K562 (cell line): Measurements from ENCODE around the gene THOC1. TPM values are rescaled to one million over a fixed set of nuclear protein-coding genes. Genes with fewer than 3 reads are reported as not detected.

Experiments
- CXXC5 ChIP-seq: fragments of 250-450 bp; sonication (Bioruptor Pico); IDR thresholded peaks from 2 replicates; pipeline ENCODE4 v1.8.0; 2022; ENCODE audit warnings: inconsistent platforms, mild to moderate bottlenecking, moderate library complexity
- DACH1 ChIP-seq: fragments of 450-650 bp; IDR thresholded peaks from 2 replicates; pipeline ENCODE4 v1.6.1; 2018; ENCODE audit not compliant: partially characterized antibody
- ELF2 ChIP-seq: fragments of 250-450 bp; sonication (Bioruptor Pico); IDR thresholded peaks from 2 replicates; pipeline ENCODE4 v1.5.0; 2021; ENCODE audit warnings: mild to moderate bottlenecking
- FOXA1 ChIP-seq: fragments of 450-650 bp; IDR thresholded peaks from 2 replicates; pipeline ENCODE4 v1.6.1; 2016; ENCODE audit warnings: mild to moderate bottlenecking, borderline replicate concordance
- FOXP4 ChIP-seq: sonication (generic); formaldehyde crosslinking; IDR thresholded peaks from 2 replicates; pipeline ENCODE4 v1.8.0; 2022; ENCODE audit warnings: mild to moderate bottlenecking, missing genetic modification reagents, borderline replicate concordance
- GABPB2 ChIP-seq: fragments of 250-450 bp; sonication (Bioruptor Pico); conservative IDR thresholded peaks from 2 replicates; pipeline ENCODE4 v1.5.1; 2021; ENCODE audit warnings: mild to moderate bottlenecking
- JUN ChIP-seq, 2 experiments: sonication (generic) in 1 of 2; formaldehyde crosslinking in 1 of 2; IDR thresholded peaks; 2 replicates each; pipeline versions ENCODE4 v1.6.1 to v1.8.0; 2012 to 2022; ENCODE audit warnings: borderline replicate concordance in 2 of 2, mild to moderate bottlenecking in 2 of 2, improper control_type of control experiment in 1 of 2, low read depth in 1 of 2, low read length in 1 of 2, missing genetic modification reagents in 1 of 2
- KLF10 ChIP-seq: fragments of 250-450 bp; sonication (Bioruptor Pico); IDR thresholded peaks from 2 replicates; pipeline ENCODE4 v1.6.1; 2021; ENCODE audit warnings: matching md5 sums
- LCOR ChIP-seq: sonication (generic); formaldehyde crosslinking; IDR thresholded peaks from 2 replicates; pipeline ENCODE4 v1.8.0; 2022; ENCODE audit warnings: mild to moderate bottlenecking, missing genetic modification reagents
- POLR2AphosphoS5 ChIP-seq: IDR thresholded peaks from 2 replicates; pipeline ENCODE4 v1.6.1; 2011; ENCODE audit warnings: mild to moderate bottlenecking, low read depth, low read length, moderate library complexity; ENCODE audit not compliant: control insufficient read depth, insufficient read depth
- POLR2G ChIP-seq: fragments of 200-400 bp; formaldehyde crosslinking; IDR thresholded peaks from 2 replicates; pipeline ENCODE4 v1.6.1; 2017; ENCODE audit warnings: low read depth, mild to moderate bottlenecking, antibody characterized with exemption, low read length, moderate library complexity
- RFX1 ChIP-seq: fragments of 450-650 bp; IDR thresholded peaks from 2 replicates; pipeline ENCODE4 v1.6.1; 2016; ENCODE audit warnings: mild to moderate bottlenecking, moderate library complexity
- SMARCC2 ChIP-seq: fragments of 450-650 bp; IDR thresholded peaks from 2 replicates; pipeline ENCODE4 v1.6.1; 2017; ENCODE audit warnings: antibody characterized with exemption, moderate library complexity, mild to moderate bottlenecking, low read depth
- STAT5A ChIP-seq: IDR thresholded peaks from 2 replicates; pipeline ENCODE4 v1.6.1; 2012; ENCODE audit warnings: low read length, inconsistent platforms, borderline replicate concordance
- TARDBP ChIP-seq: fragments of 450-650 bp; IDR thresholded peaks from 2 replicates; pipeline ENCODE4 v1.6.1; 2016
- ZBTB7A ChIP-seq: IDR thresholded peaks from 2 replicates; pipeline ENCODE4 v1.6.1; 2011; ENCODE audit warnings: low read depth, mild to moderate bottlenecking, low read length, moderate library complexity, borderline replicate concordance; ENCODE audit not compliant: control insufficient read depth
- ZBTB8A ChIP-seq: fragments of 450-650 bp; IDR thresholded peaks from 2 replicates; pipeline ENCODE4 v1.6.1; 2018; ENCODE audit warnings: mild to moderate bottlenecking, moderate library complexity; ENCODE audit not compliant: partially characterized antibody
- ZFX ChIP-seq: sonication (generic); formaldehyde crosslinking; IDR thresholded peaks from 2 replicates; pipeline ENCODE4 v1.8.0; 2022; ENCODE audit warnings: mild to moderate bottlenecking, missing genetic modification reagents, moderate library complexity
- ZNF174 ChIP-seq: fragments of 250-450 bp; sonication (Bioruptor Pico); IDR thresholded peaks from 2 replicates; pipeline ENCODE4 v1.4.0; 2020; ENCODE audit warnings: mild to moderate bottlenecking
- polyA plus RNA-seq, 8 experiments: library from polyadenylated mRNA; depleted of rRNA in 4 of 8; stranded (reverse) in 5 of 8; unstranded in 3 of 8; fragments of >200 nt; fragmentation: Nextera tagmentation in 2 of 8; fragmentation: Illumina TruSeq in 1 of 8; extraction: Ambion mirVana in 2 of 8; extraction: Trizol in 1 of 8; gene quantifications; 2 replicates each; pipeline versions ENCODE4 v1.2.1 to v1.2.3, GENCODE V29; 2011 to 2014; ENCODE audit warnings: inconsistent platforms in 1 of 8, missing spikeins in 1 of 8
- total RNA-seq, 7 experiments: library from RNA; depleted of rRNA in 6 of 7; stranded (reverse); fragments of >200 nt in 6 of 7; fragmentation: Illumina TruSeq in 2 of 7; extraction: Trizol in 2 of 7; gene quantifications; 2 replicates each; pipeline versions ENCODE4 v1.2.1 to v1.2.3, GENCODE V29; 2011 to 2021; ENCODE audit warnings: low replicate concordance in 1 of 7
- TF ChIP-seq, protein P1 (sequence below), 2 experiments: fragments of 450-650 bp in 1 of 2; sonication (generic) in 1 of 2; formaldehyde crosslinking in 1 of 2; IDR thresholded peaks in 1 of 2; conservative IDR thresholded peaks in 1 of 2; 2 replicates each; pipeline versions ENCODE4 v1.6.1 to v1.8.1; 2016 to 2023; ENCODE audit warnings: mild to moderate bottlenecking in 2 of 2, moderate library complexity in 2 of 2, inconsistent platforms in 1 of 2, missing genetic modification reagents in 1 of 2
- TF ChIP-seq, protein P2 (sequence below): sonication (generic); formaldehyde crosslinking; IDR thresholded peaks from 2 replicates; pipeline ENCODE4 v1.8.1; 2023; ENCODE audit warnings: mild to moderate bottlenecking, missing genetic modification reagents, moderate library complexity
- TF ChIP-seq, protein P3 (sequence below): fragments of 450-650 bp; IDR thresholded peaks from 2 replicates; pipeline ENCODE4 v1.6.1; 2016; ENCODE audit warnings: missing biosample characterization, missing genetic modification characterization

Gene THOC1
- total and polyA plus RNA-seq, 9 of the 15 experiments (the other 6 are each of a cell fraction or from before 2014, with no cell fraction given): 71.1 to 143 (median 107) TPM

DNA sequence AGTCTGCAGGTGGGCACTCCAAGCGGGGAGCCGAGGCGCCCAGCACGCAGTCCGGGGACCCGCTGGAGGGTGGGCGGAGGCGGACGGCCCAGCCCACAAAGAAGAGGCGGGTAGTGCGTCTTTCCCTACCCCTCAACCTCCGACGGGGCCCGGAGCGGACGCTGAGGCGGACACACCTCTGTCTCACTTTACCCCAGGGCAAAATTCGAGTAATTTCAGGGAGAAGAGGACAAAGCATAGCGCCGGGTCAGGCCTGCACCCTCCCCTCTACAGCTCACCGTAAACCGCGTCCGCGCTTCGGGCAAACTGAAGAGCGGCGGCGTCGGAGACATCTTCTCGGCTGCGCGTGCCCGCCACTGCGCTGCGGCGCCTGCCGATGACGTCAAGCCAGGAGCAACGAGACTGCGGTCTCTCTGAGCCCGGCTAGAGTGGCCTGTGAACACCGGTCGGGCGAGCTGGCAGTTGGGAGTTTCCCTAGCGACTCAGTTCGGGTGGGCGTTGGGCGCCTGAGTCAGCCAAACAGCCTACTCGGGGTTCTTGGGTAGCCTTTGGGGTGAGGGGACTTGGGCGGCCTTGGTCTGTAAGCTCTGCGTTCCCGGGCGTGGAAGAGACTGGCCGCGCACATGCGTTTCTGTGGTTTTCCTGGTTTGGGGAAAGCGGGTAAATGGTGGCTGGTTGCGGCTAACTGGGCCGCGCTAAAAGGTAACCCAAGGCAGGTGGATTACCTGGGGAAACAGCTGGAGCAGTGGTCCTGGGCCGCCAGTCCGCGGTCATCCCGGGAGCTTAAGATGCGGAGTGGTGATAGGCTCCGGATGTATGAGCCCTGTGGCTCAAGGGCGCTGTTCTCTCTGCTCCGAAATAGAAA, at the start of gene THOC1 (continued):
- TF ChIP-seq STAT5A (peak; percentile 7; the same call in 1 of the 2 replicates), JUN (IDR thresholded peaks at IDR 0.05; ENCODE audit: borderline replicate concordance, low read depth, low read length) (peak; percentile 80), JUN (CRISPR knock-in tag; IDR thresholded peaks at IDR 0.05; ENCODE audit: borderline replicate concordance) (peak; percentile 96; the same call in 1 of the 2 replicates), FOXP4 (CRISPR knock-in tag) (peak; percentile 95), GABPB2 (no peak), KLF10 (no peak), ZBTB7A (peak; percentile 82), RFX1 (peak; percentile 76), LCOR (CRISPR knock-in tag) (peak; percentile 96), POLR2AphosphoS5 (peak; percentile 96), ELF2 (CRISPR knock-in tag) (no peak), POLR2G (peak; percentile 100), DACH1 (no peak), FOXA1 (no peak), ZNF174 (no peak), SMARCC2 (no peak), ZFX (CRISPR knock-in tag) (peak; percentile 97), ZBTB8A (no peak), TARDBP (no peak), CXXC5 (peak; percentile 97)
- TF ChIP-seq, protein P1, sequence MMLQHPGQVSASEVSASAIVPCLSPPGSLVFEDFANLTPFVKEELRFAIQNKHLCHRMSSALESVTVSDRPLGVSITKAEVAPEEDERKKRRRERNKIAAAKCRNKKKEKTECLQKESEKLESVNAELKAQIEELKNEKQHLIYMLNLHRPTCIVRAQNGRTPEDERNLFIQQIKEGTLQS (IDR thresholded peaks at IDR 0.05): peak; percentile 80
- TF ChIP-seq, protein P1 (CRISPR knock-in tag; conservative IDR thresholded peaks at IDR 0.05): peak; percentile 65; the same call in 1 of the 2 replicates
- TF ChIP-seq, protein P2, sequence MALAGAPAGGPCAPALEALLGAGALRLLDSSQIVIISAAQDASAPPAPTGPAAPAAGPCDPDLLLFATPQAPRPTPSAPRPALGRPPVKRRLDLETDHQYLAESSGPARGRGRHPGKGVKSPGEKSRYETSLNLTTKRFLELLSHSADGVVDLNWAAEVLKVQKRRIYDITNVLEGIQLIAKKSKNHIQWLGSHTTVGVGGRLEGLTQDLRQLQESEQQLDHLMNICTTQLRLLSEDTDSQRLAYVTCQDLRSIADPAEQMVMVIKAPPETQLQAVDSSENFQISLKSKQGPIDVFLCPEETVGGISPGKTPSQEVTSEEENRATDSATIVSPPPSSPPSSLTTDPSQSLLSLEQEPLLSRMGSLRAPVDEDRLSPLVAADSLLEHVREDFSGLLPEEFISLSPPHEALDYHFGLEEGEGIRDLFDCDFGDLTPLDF (CRISPR knock-in tag): peak; percentile 61; the same call in 1 of the 2 replicates
- TF ChIP-seq, protein P3, sequence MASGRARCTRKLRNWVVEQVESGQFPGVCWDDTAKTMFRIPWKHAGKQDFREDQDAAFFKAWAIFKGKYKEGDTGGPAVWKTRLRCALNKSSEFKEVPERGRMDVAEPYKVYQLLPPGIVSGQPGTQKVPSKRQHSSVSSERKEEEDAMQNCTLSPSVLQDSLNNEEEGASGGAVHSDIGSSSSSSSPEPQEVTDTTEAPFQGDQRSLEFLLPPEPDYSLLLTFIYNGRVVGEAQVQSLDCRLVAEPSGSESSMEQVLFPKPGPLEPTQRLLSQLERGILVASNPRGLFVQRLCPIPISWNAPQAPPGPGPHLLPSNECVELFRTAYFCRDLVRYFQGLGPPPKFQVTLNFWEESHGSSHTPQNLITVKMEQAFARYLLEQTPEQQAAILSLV (tag): no peak
